ENCODE results near the gene ITPA. TPM values are rescaled to one million over a fixed set of nuclear protein-coding genes. Genes with fewer than 3 reads are reported as not detected.

ITPA gene
- total and polyA plus RNA-seq, 2 of the 13 experiments (the other 11 are each of a cell fraction or from before 2014, with no cell fraction given) = 60.1 to 103 TPM

DNA sequence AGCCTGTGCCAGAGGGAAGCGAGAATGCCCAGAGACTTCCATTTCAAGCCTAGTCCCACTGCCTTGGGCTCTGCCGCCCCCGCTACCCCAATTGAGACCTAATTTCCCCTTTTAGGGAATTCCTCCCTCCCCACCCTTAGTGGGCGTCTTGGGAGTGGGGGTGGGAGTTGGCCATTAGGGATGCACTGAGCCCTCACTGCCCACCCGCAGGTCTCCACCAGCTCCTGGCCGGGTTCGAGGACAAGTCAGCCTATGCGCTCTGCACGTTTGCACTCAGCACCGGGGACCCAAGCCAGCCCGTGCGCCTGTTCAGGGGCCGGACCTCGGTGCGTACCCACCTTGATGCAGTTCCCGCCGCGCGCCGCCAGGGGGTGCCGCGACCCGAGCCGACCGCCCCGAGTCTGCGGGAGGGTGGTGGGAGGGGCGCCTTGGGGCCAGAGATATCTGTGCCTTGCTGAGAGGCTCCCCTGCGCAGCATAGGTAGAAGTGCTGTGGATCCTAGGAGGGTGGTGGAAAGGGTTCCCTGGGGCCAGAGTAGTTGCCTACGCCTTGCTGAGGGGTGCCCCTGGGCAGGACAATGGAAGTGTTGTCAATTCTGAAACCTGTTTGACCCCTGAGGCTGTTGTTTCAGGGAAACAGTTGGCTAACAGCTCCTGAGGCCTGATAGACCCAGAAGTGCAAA lies 9.2 kb downstream of the ITPA start (continued):
- TF ChIP-seq, protein P1, sequence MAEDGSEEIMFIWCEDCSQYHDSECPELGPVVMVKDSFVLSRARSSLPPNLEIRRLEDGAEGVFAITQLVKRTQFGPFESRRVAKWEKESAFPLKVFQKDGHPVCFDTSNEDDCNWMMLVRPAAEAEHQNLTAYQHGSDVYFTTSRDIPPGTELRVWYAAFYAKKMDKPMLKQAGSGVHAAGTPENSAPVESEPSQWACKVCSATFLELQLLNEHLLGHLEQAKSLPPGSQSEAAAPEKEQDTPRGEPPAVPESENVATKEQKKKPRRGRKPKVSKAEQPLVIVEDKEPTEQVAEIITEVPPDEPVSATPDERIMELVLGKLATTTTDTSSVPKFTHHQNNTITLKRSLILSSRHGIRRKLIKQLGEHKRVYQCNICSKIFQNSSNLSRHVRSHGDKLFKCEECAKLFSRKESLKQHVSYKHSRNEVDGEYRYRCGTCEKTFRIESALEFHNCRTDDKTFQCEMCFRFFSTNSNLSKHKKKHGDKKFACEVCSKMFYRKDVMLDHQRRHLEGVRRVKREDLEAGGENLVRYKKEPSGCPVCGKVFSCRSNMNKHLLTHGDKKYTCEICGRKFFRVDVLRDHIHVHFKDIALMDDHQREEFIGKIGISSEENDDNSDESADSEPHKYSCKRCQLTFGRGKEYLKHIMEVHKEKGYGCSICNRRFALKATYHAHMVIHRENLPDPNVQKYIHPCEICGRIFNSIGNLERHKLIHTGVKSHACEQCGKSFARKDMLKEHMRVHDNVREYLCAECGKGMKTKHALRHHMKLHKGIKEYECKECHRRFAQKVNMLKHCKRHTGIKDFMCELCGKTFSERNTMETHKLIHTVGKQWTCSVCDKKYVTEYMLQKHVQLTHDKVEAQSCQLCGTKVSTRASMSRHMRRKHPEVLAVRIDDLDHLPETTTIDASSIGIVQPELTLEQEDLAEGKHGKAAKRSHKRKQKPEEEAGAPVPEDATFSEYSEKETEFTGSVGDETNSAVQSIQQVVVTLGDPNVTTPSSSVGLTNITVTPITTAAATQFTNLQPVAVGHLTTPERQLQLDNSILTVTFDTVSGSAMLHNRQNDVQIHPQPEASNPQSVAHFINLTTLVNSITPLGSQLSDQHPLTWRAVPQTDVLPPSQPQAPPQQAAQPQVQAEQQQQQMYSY (CRISPR knock-in tag; IDR thresholded peaks at IDR 0.05) = no peak
- peak; percentile 55; the same call in 1 of the 2 replicates for TF ChIP-seq EEA1 (CRISPR knock-in tag; IDR thresholded peaks at IDR 0.05; ENCODE audit: borderline replicate concordance)
- TF ChIP-seq, protein P2, sequence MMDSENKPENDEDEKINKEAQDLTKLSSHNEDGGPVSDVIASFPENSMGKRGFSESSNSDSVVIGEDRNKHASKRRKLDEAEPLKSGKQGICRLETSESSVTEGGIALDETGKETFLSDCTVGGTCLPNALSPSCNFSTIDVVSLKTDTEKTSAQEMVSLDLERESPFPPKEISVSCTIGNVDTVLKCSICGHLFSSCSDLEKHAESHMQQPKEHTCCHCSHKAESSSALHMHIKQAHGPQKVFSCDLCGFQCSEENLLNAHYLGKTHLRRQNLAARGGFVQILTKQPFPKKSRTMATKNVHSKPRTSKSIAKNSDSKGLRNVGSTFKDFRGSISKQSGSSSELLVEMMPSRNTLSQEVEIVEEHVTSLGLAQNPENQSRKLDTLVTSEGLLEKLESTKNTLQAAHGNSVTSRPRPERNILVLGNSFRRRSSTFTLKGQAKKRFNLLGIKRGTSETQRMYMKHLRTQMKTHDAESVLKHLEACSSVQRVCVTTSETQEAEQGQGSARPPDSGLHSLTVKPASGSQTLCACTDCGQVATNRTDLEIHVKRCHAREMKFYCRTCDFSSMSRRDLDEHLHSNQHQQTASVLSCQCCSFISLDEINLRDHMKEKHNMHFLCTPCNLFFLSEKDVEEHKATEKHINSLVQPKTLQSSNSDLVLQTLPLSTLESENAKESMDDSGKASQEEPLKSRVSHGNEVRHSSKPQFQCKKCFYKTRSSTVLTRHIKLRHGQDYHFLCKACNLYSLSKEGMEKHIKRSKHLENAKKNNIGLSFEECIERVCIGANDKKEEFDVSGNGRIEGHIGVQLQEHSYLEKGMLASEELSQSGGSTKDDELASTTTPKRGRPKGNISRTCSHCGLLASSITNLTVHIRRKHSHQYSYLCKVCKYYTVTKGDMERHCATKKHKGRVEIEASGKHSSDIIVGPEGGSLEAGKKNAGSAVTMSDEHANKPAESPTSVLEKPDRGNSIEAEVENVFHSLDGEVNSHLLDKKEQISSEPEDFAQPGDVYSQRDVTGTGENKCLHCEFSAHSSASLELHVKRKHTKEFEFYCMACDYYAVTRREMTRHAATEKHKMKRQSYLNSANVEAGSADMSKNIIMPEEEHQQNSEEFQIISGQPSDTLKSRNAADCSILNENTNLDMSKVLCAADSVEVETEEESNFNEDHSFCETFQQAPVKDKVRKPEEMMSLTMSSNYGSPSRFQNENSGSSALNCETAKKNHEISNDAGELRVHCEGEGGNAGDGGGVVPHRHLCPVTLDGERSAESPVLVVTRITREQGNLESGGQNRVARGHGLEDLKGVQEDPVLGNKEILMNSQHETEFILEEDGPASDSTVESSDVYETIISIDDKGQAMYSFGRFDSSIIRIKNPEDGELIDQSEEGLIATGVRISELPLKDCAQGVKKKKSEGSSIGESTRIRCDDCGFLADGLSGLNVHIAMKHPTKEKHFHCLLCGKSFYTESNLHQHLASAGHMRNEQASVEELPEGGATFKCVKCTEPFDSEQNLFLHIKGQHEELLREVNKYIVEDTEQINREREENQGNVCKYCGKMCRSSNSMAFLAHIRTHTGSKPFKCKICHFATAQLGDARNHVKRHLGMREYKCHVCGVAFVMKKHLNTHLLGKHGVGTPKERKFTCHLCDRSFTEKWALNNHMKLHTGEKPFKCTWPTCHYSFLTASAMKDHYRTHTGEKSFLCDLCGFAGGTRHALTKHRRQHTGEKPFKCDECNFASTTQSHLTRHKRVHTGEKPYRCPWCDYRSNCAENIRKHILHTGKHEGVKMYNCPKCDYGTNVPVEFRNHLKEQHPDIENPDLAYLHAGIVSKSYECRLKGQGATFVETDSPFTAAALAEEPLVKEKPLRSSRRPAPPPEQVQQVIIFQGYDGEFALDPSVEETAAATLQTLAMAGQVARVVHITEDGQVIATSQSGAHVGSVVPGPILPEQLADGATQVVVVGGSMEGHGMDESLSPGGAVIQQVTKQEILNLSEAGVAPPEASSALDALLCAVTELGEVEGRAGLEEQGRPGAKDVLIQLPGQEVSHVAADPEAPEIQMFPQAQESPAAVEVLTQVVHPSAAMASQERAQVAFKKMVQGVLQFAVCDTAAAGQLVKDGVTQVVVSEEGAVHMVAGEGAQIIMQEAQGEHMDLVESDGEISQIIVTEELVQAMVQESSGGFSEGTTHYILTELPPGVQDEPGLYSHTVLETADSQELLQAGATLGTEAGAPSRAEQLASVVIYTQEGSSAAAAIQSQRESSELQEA (CRISPR knock-in tag; IDR thresholded peaks at IDR 0.05; ENCODE audit: not compliant biosample characterization) = peak; percentile 46
- TF ChIP-seq, protein P3, sequence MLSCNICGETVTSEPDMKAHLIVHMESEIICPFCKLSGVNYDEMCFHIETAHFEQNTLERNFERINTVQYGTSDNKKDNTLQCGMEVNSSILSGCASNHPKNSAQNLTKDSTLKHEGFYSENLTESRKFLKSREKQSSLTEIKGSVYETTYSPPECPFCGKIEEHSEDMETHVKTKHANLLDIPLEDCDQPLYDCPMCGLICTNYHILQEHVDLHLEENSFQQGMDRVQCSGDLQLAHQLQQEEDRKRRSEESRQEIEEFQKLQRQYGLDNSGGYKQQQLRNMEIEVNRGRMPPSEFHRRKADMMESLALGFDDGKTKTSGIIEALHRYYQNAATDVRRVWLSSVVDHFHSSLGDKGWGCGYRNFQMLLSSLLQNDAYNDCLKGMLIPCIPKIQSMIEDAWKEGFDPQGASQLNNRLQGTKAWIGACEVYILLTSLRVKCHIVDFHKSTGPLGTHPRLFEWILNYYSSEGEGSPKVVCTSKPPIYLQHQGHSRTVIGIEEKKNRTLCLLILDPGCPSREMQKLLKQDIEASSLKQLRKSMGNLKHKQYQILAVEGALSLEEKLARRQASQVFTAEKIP (CRISPR knock-in tag; IDR thresholded peaks at IDR 0.05; ENCODE audit: borderline replicate concordance) = no peak
- TF ChIP-seq, protein P4, sequence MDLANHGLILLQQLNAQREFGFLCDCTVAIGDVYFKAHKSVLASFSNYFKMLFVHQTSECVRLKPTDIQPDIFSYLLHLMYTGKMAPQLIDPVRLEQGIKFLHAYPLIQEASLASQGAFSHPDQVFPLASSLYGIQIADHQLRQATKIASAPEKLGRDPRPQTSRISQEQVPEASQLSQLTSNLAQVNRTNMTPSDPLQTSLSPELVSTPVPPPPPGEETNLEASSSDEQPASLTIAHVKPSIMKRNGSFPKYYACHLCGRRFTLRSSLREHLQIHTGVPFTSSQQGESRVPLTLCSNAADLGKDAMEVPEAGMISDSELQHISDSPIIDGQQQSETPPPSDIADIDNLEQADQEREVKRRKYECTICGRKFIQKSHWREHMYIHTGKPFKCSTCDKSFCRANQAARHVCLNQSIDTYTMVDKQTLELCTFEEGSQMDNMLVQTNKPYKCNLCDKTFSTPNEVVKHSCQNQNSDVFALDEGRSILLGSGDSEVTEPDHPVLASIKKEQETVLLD (CRISPR knock-in tag; IDR thresholded peaks at IDR 0.05; ENCODE audit: low read depth) = no peak
- TF ChIP-seq, protein P5, sequence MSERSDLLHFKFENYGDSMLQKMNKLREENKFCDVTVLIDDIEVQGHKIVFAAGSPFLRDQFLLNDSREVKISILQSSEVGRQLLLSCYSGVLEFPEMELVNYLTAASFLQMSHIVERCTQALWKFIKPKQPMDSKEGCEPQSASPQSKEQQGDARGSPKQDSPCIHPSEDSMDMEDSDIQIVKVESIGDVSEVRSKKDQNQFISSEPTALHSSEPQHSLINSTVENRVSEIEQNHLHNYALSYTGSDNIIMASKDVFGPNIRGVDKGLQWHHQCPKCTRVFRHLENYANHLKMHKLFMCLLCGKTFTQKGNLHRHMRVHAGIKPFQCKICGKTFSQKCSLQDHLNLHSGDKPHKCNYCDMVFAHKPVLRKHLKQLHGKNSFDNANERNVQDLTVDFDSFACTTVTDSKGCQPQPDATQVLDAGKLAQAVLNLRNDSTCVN (CRISPR knock-in tag; IDR thresholded peaks at IDR 0.05; ENCODE audit: borderline replicate concordance) = peak; percentile 65; the same call in 1 of the 2 replicates
- TF ChIP-seq ATF7 (IDR thresholded peaks at IDR 0.05) = no peak
- TF ChIP-seq ATF7 (CRISPR knock-in tag; IDR thresholded peaks at IDR 0.05) = no peak
- TF ChIP-seq SP5 (CRISPR knock-in tag; IDR thresholded peaks at IDR 0.05; ENCODE audit: borderline replicate concordance, low read depth) = peak; percentile 70
- peak; percentile 48 for TF ChIP-seq SKI (IDR thresholded peaks at IDR 0.05; ENCODE audit: partially characterized antibody)
- TF ChIP-seq ZNF251 (CRISPR knock-in tag; IDR thresholded peaks at IDR 0.05) = no peak
- TF ChIP-seq KLF11 (CRISPR knock-in tag; IDR thresholded peaks at IDR 0.05) = peak; percentile 87; the same call in 1 of the 2 replicates

All from HepG2 (cell line).